Left renal cortex interstitium (tissue), 4 donors: ENCODE results near the gene TTL. TPM values are rescaled to one million over a fixed set of nuclear protein-coding genes. Genes with fewer than 3 reads are reported as not detected.

Experiments
- DNase-seq, 4 donors: peaks; one replicate each; pipeline ENCODE4 v3.0.0-alpha.2; 2013; ENCODE audit warnings: low read depth in 4 of 4, low spot score in 2 of 4, missing footprints in 1 of 4
- polyA plus RNA-seq, 4 donors: library from polyadenylated mRNA; unstranded; fragments of 120-200 nt; gene quantifications; one replicate each; pipeline ENCODE4 v1.2.1, GENCODE V29; 2013; ENCODE audit not compliant: insufficient read length in 4 of 4

Gene TTL
- polyA plus RNA-seq, 4 donors: 36.0 to 42.3 (median 38.5) TPM

DNA sequence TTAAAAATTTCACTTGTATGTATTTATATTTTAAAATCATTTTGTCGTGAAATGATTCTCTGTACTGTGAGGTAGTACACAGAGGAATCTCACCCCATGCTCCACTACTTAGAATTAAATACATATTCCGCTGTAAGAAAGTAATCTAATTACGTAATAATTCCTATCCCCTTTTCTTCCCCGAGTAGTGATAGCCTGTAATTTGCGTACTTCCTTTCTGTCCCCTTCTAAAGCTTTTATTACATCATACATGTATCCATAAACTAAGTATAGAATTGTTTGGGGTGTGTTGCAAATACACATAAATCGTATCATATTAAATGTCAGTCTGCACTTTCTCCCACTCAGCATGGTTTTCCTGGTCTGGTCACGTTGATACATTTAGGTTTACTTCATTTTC, 90.0 kb downstream of the TTL start:
- no peak for DNase-seq

- no peak for DNase-seq
These were observed 95.8 kb downstream of the TTL start for GRCh38 chr2:112577756-112578155.

GRCh38 chr2:112579241-112579640, 97.3 kb downstream of the TTL start:
- no peak for DNase-seq

DNA sequence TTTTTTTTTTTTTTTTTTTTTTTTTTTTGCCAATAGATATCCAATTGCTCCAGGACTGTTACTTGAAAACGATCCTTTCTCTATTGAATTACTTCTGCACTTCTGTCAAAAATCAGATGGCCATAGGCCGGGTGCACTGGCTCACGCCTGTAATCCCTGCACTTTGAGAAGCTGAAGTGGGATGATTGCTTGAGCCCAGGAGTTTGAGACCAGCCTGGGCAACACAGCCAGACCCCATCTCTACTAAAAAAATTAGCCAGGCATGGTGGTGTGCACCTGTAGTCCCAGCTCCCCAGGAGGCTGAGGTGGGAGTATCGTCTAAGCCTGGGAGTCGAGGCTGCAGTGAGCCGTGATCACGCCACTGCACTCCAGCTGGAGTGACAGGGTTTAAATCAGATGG, 98.1 kb downstream of the TTL start:
- DNase-seq: no peak

- DNase-seq: peak in 3 of 4 donors; percentile 13 to 51 (median 24)
These were observed 100.4 kb downstream of the TTL start for GRCh38 chr2:112582314-112582746.

- peak in 2 of 4 donors; percentile 9 to 18 for DNase-seq
These were observed 101.7 kb downstream of the TTL start for GRCh38 chr2:112583497-112584133.

DNA sequence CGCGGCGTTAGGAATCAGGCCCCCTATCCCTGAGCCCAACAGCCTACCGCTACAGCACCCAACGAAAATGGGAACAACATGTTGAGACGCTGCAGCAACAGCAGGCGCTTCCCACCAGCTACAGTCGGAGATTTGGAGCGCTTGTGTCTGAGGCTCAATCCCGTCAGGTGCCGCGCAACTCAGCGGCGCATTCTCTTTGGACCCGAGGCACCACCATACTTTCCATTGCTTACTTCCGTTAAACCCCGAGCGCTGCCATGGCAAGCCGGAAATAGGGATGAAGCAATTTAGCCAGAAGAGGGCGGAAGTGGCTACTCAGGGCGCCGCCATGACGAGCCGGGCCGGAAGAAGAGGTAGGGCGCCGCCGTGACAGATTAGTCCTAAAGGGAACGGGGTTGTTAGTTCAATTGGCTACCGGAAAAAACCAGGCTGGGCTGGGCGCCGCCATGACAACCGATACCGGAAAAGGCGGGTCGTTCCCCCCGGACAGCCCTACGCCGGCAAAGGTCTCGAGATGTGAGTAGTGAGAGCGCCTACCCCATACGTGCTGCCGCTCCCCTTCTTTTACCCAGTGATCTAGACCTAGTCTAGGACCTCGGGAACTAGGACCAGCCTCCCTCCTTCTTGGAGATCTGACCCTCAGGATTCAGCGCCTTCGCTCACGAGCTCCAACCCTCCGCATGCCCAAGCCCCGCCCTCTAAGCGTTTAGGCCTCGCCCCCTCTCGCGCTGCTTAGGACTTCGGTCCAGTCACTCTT, 102.4 kb downstream of the TTL start, which contains the start of gene CHCHD5:
Gene CHCHD5 (plus strand): TSS at position 476 of the 757 bp plus-strand sequence. CDS start 39 bp downstream, at position 515.
- DNase-seq: peak; percentile 77 to 94 (median 88)

GRCh38 chr2:112584891-112585250, 102.9 kb downstream of the TTL start:
- DNase-seq: no peak

DNA sequence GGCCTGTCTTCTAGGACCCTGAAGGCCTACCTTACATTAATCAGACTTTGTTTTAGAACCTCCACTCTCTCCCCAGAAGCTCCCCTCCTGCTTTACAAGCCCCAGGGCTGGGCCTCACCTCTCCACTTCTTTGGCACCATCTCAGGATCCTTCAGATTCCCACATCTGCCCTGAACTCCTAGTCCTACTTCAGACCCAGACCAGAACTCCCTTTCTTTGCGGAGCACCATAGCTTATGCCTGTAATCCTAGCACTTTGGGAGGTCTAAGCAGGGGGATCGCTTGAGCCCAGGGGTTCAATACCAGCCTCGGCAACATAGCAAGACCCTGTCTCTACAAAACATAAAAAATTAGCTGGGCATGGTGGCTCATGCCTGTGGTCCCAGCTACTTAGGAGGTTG, 103.4 kb downstream of the TTL start:
- no peak for DNase-seq

- no peak for DNase-seq
These were observed 104.0 kb downstream of the TTL start for GRCh38 chr2:112585873-112586464.

DNA sequence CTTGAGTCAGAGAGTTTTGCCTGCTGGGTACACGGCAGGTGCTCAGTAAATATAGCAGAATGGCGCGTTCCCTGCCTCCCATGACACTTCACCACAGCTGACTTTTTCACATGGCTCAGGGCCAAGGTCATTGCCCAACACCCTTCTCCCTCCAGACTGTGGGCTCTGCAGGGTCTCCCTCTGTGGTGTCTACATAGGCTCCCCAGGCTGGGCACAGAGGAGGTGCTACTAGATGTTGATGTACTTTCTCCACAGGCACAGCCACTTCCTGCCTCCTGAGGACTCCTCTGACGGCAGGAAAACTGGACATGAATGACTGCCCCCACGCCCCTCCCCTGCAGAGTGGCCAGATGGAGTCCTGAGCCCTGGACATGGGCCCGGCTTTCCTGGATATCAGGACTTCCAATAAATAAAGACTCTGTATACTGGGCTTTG, 106.7 kb downstream of the TTL start:
- DNase-seq: no peak

Other genes starting within 250 kb of the TTL start
- 10 to 100 TPM; 14.3 to 28.4 (median 20.2) TPM for gene ZC3H8, start 227.1 kb upstream of the TTL start, polyA plus RNA-seq
- gene ZC3H6, start 206.6 kb upstream of the TTL start, polyA plus RNA-seq: 10 to 100 TPM in 2 of 4 donors, 1 to 10 TPM in 2; 6.4 to 11.2 (median 9.4) TPM
- gene RGPD8, start 48.5 kb upstream of the TTL start, polyA plus RNA-seq: 1 to 10 TPM; 2.0 to 5.4 (median 3.6) TPM
- gene POLR1B, start 60.3 kb downstream of the TTL start, polyA plus RNA-seq: 10 to 100 TPM; 22.0 to 26.3 (median 23.0) TPM
- 10 to 100 TPM; 23.0 to 44.6 (median 28.5) TPM for gene CHCHD5, start 102.5 kb downstream of the TTL start, polyA plus RNA-seq
- 10 to 100 TPM; 40.5 to 53.9 (median 42.0) TPM for gene SLC20A1, start 163.8 kb downstream of the TTL start, polyA plus RNA-seq
- gene NT5DC4, start 238.9 kb downstream of the TTL start, polyA plus RNA-seq: under 1 TPM; 0.05 to 0.20 (median 0.14) TPM